WTC11 (cell line): ENCODE results near the gene PDE8B. TPM values are rescaled to one million over a fixed set of nuclear protein-coding genes. Genes with fewer than 3 reads are reported as not detected.

ENCODE experiments used
- ATAC-seq: fragments of 200-7000 bp; cut with Tn5 transposase; 2 replicates; pipeline ENCODE4 v1.10.0; 2021; ENCODE audit warnings: mild to moderate bottlenecking, moderate library complexity
- CTCF ChIA-PET: fragments of 300-600 bp; sonication (Branson Sonifier 250); formaldehyde crosslinking; loops from one replicate; lab custom pipeline; 2021; ENCODE audit warnings: antibody characterized with exemption; lab: Charles Lee
- POLR2A ChIA-PET: fragments of 350-600 bp; sonication (Branson Sonifier 250); formaldehyde crosslinking; loops from one replicate; lab custom pipeline; 2021; ENCODE audit warnings: antibody characterized with exemption; lab: Charles Lee
- DNase-seq: peaks from one replicate; pipeline ENCODE4 v3.0.0; 2021; ENCODE audit warnings: low spot score
- H3K27ac Mint-ChIP-seq: 2 replicates; pipeline ENCODE4 v1.8.0; 2021; ENCODE audit warnings: mixed read lengths
- H3K27me3 Mint-ChIP-seq: 2 replicates; pipeline ENCODE4 v1.8.0; 2021; ENCODE audit warnings: low read depth, mild to moderate bottlenecking, moderate library complexity, mixed read lengths
- H3K36me3 Mint-ChIP-seq: 2 replicates; pipeline ENCODE4 v1.8.0; 2021; ENCODE audit warnings: mixed read lengths
- H3K4me1 Mint-ChIP-seq: 2 replicates; pipeline ENCODE4 v1.8.0; 2022; ENCODE audit warnings: mixed read lengths
- H3K4me3 Mint-ChIP-seq: 2 replicates; pipeline ENCODE4 v1.8.0; 2021; ENCODE audit warnings: mild to moderate bottlenecking, moderate library complexity, mixed read lengths
- H3K9me3 Mint-ChIP-seq: 2 replicates; pipeline ENCODE4 v1.8.0; 2021; ENCODE audit warnings: mixed read lengths
- ATF1 ChIP-seq: sonication (generic); formaldehyde crosslinking; IDR thresholded peaks from 2 replicates; pipeline ENCODE4 v1.8.1; 2023; ENCODE audit warnings: mild to moderate bottlenecking, moderate library complexity, missing genetic modification reagents
- ATF3 ChIP-seq: sonication (generic); formaldehyde crosslinking; conservative IDR thresholded peaks from 2 replicates; pipeline ENCODE4 v1.8.1; 2022; ENCODE audit warnings: mild to moderate bottlenecking, missing genetic modification reagents
- CBFB ChIP-seq: sonication (generic); formaldehyde crosslinking; IDR thresholded peaks from 2 replicates; pipeline ENCODE4 v1.8.1; 2022; ENCODE audit warnings: mild to moderate bottlenecking, low read depth, missing genetic modification reagents
- CREM ChIP-seq: sonication (generic); formaldehyde crosslinking; IDR thresholded peaks from 2 replicates; pipeline ENCODE4 v1.8.1; 2022; ENCODE audit warnings: mild to moderate bottlenecking, missing genetic modification reagents, moderate library complexity
- E2F1 ChIP-seq: sonication (generic); formaldehyde crosslinking; IDR thresholded peaks from 2 replicates; pipeline ENCODE4 v1.8.0; 2022; ENCODE audit warnings: mild to moderate bottlenecking, missing genetic modification reagents
- FOXJ3 ChIP-seq: sonication (generic); formaldehyde crosslinking; IDR thresholded peaks from 2 replicates; pipeline ENCODE4 v1.9.0; 2021; ENCODE audit warnings: missing genetic modification reagents, mild to moderate bottlenecking, borderline replicate concordance
- HMGXB4 ChIP-seq: sonication (generic); formaldehyde crosslinking; IDR thresholded peaks from 2 replicates; pipeline ENCODE4 v1.8.1; 2023; ENCODE audit warnings: mild to moderate bottlenecking, moderate library complexity, missing genetic modification reagents
- JAZF1 ChIP-seq: fragments of 250-450 bp; sonication (Bioruptor Pico); IDR thresholded peaks from 2 replicates; pipeline ENCODE4 v1.9.0; 2021; ENCODE audit warnings: moderate library complexity, mild to moderate bottlenecking, inconsistent platforms
- JUN ChIP-seq: sonication (generic); formaldehyde crosslinking; IDR thresholded peaks from 2 replicates; pipeline ENCODE4 v1.8.0; 2023; ENCODE audit warnings: mild to moderate bottlenecking, missing genetic modification reagents
- MAX ChIP-seq: sonication (generic); formaldehyde crosslinking; IDR thresholded peaks from 2 replicates; pipeline ENCODE4 v1.8.0; 2022; ENCODE audit warnings: mild to moderate bottlenecking, missing genetic modification reagents
- NFE2L1 ChIP-seq: sonication (generic); formaldehyde crosslinking; IDR thresholded peaks from 2 replicates; pipeline ENCODE4 v1.8.1; 2023; ENCODE audit warnings: missing genetic modification reagents
- RELA ChIP-seq: sonication (generic); formaldehyde crosslinking; IDR thresholded peaks from 2 replicates; pipeline ENCODE4 v1.8.1; 2022; ENCODE audit warnings: missing genetic modification reagents, mild to moderate bottlenecking, borderline replicate concordance
- TEAD4 ChIP-seq: sonication (generic); formaldehyde crosslinking; IDR thresholded peaks from 2 replicates; pipeline ENCODE4 v1.8.0; 2022; ENCODE audit warnings: mild to moderate bottlenecking, missing genetic modification reagents
- ZBTB21 ChIP-seq: sonication (generic); formaldehyde crosslinking; IDR thresholded peaks from 2 replicates; pipeline ENCODE4 v1.8.1; 2023; ENCODE audit warnings: mild to moderate bottlenecking, missing genetic modification reagents, borderline replicate concordance
- ZNF121 ChIP-seq: sonication (generic); formaldehyde crosslinking; IDR thresholded peaks from 2 replicates; pipeline ENCODE4 v1.8.0; 2023; ENCODE audit warnings: missing genetic modification reagents
- ZNF512 ChIP-seq: sonication (generic); formaldehyde crosslinking; IDR thresholded peaks from 2 replicates; pipeline ENCODE4 v1.8.1; 2022; ENCODE audit warnings: missing genetic modification reagents, borderline replicate concordance
- ZNF671 ChIP-seq: fragments of 250-450 bp; sonication (Bioruptor Pico); IDR thresholded peaks from 2 replicates; pipeline ENCODE4 v1.8.0; 2021; ENCODE audit warnings: mild to moderate bottlenecking
- total RNA-seq: library from RNA; stranded (reverse); gene quantifications from 3 replicates; pipeline ENCODE4 v1.2.3, GENCODE V29; 2021
- TF ChIP-seq, protein P1 (sequence below): fragments of 250-450 bp; sonication (Bioruptor Pico); IDR thresholded peaks from 2 replicates; pipeline ENCODE4 v2.1.2; 2022; ENCODE audit warnings: mild to moderate bottlenecking, moderate library complexity
- TF ChIP-seq, protein P2 (sequence below): sonication (generic); formaldehyde crosslinking; IDR thresholded peaks from 2 replicates; pipeline ENCODE4 v1.8.1; 2023; ENCODE audit warnings: mild to moderate bottlenecking, missing genetic modification reagents, moderate library complexity
- TF ChIP-seq, protein P3 (sequence below): sonication (generic); formaldehyde crosslinking; IDR thresholded peaks from 2 replicates; pipeline ENCODE4 v1.8.0; 2023; ENCODE audit warnings: missing genetic modification reagents, mild to moderate bottlenecking, borderline replicate concordance

Gene PDE8B
- total RNA-seq, 1 experiment from 2014 or later: 0.31 TPM

DNA sequence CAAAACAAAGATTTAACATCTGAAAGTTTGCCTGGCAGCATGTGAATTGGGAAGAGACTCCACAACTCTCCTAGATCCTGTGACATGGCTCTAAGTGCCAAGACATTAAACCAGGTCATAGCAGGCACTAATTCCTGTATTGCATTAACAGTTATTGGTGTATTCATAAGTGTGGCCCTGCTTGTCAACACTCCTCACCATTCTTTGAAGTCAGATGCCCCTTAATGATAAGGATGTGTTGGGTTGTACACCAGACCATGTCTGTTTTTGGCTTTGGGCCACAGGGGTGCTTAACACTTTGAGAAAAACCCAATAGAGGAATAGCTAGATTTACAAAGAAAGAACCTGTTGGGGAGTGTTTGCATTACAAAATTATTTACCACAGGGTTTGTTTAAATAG, 43.4 kb upstream of the PDE8B start:
- Mint-ChIP-seq H3K4me1 (no peaks in the 10 kb centered on the region; the same call in 1 of the 2 replicates), H3K4me3 (no peak overlapping the region), H3K9me3 (no peaks in the 10 kb centered on the region), H3K27ac (no peak overlapping the region)
- CTCF ChIA-PET: interaction anchor here (1.3 kb wide), 1 partner anchor 15 kb away, joined by 3 read pairs; no protein-coding TSS in a partner anchor
- POLR2A ChIA-PET: no interaction called here
- ATAC-seq: no peak
- TF ChIP-seq FOXJ3 (CRISPR knock-in tag) (no peak), ATF3 (no peak), JAZF1 (no peak), ZNF512 (CRISPR knock-in tag) (no peak), ATF1 (no peak), CREM (CRISPR knock-in tag) (no peak), MAX (CRISPR knock-in tag) (no peak)
- TF ChIP-seq, all 79 proteins: peak for 0
- no peak for DNase-seq
- no peaks in the 10 kb centered on the region for H3K36me3 Mint-ChIP-seq
- H3K27me3 Mint-ChIP-seq: no peaks in the 10 kb centered on the region

GRCh38 chr5:77167695-77168121, 42.8 kb upstream of the PDE8B start:
- no peaks in the 10 kb centered on the region; the same call in 1 of the 2 replicates for H3K4me1 Mint-ChIP-seq
- no peaks in the 10 kb centered on the region for H3K27me3 Mint-ChIP-seq
- H3K36me3 Mint-ChIP-seq: no peaks in the 10 kb centered on the region
- ChIA-PET CTCF (interaction anchor here (1.3 kb wide), 1 partner anchor 14 kb away, joined by 3 read pairs; no protein-coding TSS in a partner anchor), POLR2A (no interaction called here)
- no peaks in the 10 kb centered on the region for H3K9me3 Mint-ChIP-seq
- H3K4me3 Mint-ChIP-seq: no peak overlapping the region
- TF ChIP-seq ZNF671 (CRISPR knock-in tag): no peak
- TF ChIP-seq, protein P1, sequence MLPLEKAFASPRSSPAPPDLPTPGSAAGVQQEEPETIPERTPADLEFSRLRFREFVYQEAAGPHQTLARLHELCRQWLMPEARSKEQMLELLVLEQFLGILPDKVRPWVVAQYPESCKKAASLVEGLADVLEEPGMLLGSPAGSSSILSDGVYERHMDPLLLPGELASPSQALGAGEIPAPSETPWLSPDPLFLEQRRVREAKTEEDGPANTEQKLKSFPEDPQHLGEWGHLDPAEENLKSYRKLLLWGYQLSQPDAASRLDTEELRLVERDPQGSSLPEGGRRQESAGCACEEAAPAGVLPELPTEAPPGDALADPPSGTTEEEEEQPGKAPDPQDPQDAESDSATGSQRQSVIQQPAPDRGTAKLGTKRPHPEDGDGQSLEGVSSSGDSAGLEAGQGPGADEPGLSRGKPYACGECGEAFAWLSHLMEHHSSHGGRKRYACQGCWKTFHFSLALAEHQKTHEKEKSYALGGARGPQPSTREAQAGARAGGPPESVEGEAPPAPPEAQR: no peak
- no peak for TF ChIP-seq HMGXB4
- no peak for TF ChIP-seq ZBTB21 (CRISPR knock-in tag)
- no peak for TF ChIP-seq TEAD4 (CRISPR knock-in tag)
- no peak for TF ChIP-seq RELA
- TF ChIP-seq E2F1: no peak
- TF ChIP-seq ZNF121 (CRISPR knock-in tag): no peak
- TF ChIP-seq NFE2L1 (CRISPR knock-in tag): no peak
- TF ChIP-seq, protein P2, sequence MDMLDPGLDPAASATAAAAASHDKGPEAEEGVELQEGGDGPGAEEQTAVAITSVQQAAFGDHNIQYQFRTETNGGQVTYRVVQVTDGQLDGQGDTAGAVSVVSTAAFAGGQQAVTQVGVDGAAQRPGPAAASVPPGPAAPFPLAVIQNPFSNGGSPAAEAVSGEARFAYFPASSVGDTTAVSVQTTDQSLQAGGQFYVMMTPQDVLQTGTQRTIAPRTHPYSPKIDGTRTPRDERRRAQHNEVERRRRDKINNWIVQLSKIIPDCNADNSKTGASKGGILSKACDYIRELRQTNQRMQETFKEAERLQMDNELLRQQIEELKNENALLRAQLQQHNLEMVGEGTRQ (CRISPR knock-in tag): no peak
- TF ChIP-seq JUN: no peak
- TF ChIP-seq, protein P3, sequence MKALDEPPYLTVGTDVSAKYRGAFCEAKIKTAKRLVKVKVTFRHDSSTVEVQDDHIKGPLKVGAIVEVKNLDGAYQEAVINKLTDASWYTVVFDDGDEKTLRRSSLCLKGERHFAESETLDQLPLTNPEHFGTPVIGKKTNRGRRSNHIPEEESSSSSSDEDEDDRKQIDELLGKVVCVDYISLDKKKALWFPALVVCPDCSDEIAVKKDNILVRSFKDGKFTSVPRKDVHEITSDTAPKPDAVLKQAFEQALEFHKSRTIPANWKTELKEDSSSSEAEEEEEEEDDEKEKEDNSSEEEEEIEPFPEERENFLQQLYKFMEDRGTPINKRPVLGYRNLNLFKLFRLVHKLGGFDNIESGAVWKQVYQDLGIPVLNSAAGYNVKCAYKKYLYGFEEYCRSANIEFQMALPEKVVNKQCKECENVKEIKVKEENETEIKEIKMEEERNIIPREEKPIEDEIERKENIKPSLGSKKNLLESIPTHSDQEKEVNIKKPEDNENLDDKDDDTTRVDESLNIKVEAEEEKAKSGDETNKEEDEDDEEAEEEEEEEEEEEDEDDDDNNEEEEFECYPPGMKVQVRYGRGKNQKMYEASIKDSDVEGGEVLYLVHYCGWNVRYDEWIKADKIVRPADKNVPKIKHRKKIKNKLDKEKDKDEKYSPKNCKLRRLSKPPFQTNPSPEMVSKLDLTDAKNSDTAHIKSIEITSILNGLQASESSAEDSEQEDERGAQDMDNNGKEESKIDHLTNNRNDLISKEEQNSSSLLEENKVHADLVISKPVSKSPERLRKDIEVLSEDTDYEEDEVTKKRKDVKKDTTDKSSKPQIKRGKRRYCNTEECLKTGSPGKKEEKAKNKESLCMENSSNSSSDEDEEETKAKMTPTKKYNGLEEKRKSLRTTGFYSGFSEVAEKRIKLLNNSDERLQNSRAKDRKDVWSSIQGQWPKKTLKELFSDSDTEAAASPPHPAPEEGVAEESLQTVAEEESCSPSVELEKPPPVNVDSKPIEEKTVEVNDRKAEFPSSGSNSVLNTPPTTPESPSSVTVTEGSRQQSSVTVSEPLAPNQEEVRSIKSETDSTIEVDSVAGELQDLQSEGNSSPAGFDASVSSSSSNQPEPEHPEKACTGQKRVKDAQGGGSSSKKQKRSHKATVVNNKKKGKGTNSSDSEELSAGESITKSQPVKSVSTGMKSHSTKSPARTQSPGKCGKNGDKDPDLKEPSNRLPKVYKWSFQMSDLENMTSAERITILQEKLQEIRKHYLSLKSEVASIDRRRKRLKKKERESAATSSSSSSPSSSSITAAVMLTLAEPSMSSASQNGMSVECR: no peak
- no peak for TF ChIP-seq CBFB (CRISPR knock-in tag)
- DNase-seq: no peak
- ATAC-seq: no peak
- H3K27ac Mint-ChIP-seq: no peak overlapping the region
